SK-N-SH treated with all-trans-retinoic acid at 6 μM for 48 hours (cell line): Measurements from ENCODE around the gene WDR36.

ENCODE experiments used
- ATAC-seq: fragments of 200-7000 bp; cut with Tn5 transposase; 3 replicates; pipeline ENCODE4 v1.9.1; 2020; ENCODE audit warnings: mild to moderate bottlenecking, moderate library complexity
- ARNTL ChIP-seq: fragments of 450-650 bp; formaldehyde crosslinking; IDR thresholded peaks from 2 replicates; pipeline ENCODE4 v1.5.0; 2020; ENCODE audit warnings: low read depth, mild to moderate bottlenecking, moderate library complexity, borderline replicate concordance
- CSDC2 ChIP-seq: fragments of 250-450 bp; sonication (Bioruptor Pico); IDR thresholded peaks from 2 replicates; pipeline ENCODE4 v1.5.0; 2020; ENCODE audit warnings: mild to moderate bottlenecking, moderate library complexity
- ESRRG ChIP-seq: fragments of 250-450 bp; sonication (Bioruptor Pico); IDR thresholded peaks from 2 replicates; pipeline ENCODE4 v1.6.1; 2021; ENCODE audit warnings: mild to moderate bottlenecking
- GLIS3 ChIP-seq: fragments of 250-450 bp; sonication (Bioruptor Pico); IDR thresholded peaks from 2 replicates; pipeline ENCODE4 v1.5.0; 2020; ENCODE audit warnings: mild to moderate bottlenecking, moderate library complexity
- ISL1 ChIP-seq: fragments of 250-450 bp; sonication (Bioruptor Pico); IDR thresholded peaks from 2 replicates; pipeline ENCODE4 v2.1.2; 2022; ENCODE audit warnings: mild to moderate bottlenecking, moderate library complexity
- OSR1 ChIP-seq: fragments of 250-450 bp; sonication (Bioruptor Pico); IDR thresholded peaks from 2 replicates; pipeline ENCODE4 v1.8.0; 2022; ENCODE audit warnings: moderate library complexity, mild to moderate bottlenecking, inconsistent platforms
- PPARA ChIP-seq: fragments of 250-450 bp; sonication (Bioruptor Pico); IDR thresholded peaks from 2 replicates; pipeline ENCODE4 v1.5.0; 2020; ENCODE audit warnings: mild to moderate bottlenecking, borderline replicate concordance
- RARB ChIP-seq: fragments of 250-450 bp; sonication (Bioruptor Pico); IDR thresholded peaks from 2 replicates; pipeline ENCODE4 v1.8.0; 2021; ENCODE audit warnings: mild to moderate bottlenecking, moderate library complexity
- TCF4 ChIP-seq: fragments of 250-450 bp; sonication (Bioruptor Pico); IDR thresholded peaks from 2 replicates; pipeline ENCODE4 v1.8.0; 2021; ENCODE audit warnings: mild to moderate bottlenecking, moderate library complexity, borderline replicate concordance
- TOX ChIP-seq: fragments of 250-450 bp; sonication (Bioruptor Pico); IDR thresholded peaks from 2 replicates; pipeline ENCODE4 v1.8.0; 2021; ENCODE audit warnings: mild to moderate bottlenecking, moderate library complexity, borderline replicate concordance
- ZC3H10 ChIP-seq: fragments of 250-450 bp; sonication (Bioruptor Pico); IDR thresholded peaks from 2 replicates; pipeline ENCODE4 v1.5.1; 2021; ENCODE audit warnings: mild to moderate bottlenecking, moderate library complexity
- ZFP3 ChIP-seq: fragments of 250-450 bp; sonication (Bioruptor Pico); IDR thresholded peaks from 2 replicates; pipeline ENCODE4 v1.5.0; 2020; ENCODE audit warnings: mild to moderate bottlenecking, moderate library complexity
- ZFP30 ChIP-seq: fragments of 450-650 bp; formaldehyde crosslinking; IDR thresholded peaks from 2 replicates; pipeline ENCODE4 v1.5.0; 2022; ENCODE audit warnings: mild to moderate bottlenecking, moderate library complexity
- ZNF565 ChIP-seq: fragments of 450-650 bp; formaldehyde crosslinking; conservative IDR thresholded peaks from 2 replicates; pipeline ENCODE4 v1.5.0; 2020; ENCODE audit warnings: low read depth, mild to moderate bottlenecking, moderate library complexity
- ZNF70 ChIP-seq: fragments of 450-650 bp; formaldehyde crosslinking; IDR thresholded peaks from 2 replicates; pipeline ENCODE4 v1.5.0; 2020; ENCODE audit warnings: mild to moderate bottlenecking, moderate library complexity
- ZNF8 ChIP-seq: fragments of 450-650 bp; formaldehyde crosslinking; IDR thresholded peaks from 2 replicates; pipeline ENCODE4 v1.5.0; 2020; ENCODE audit warnings: mild to moderate bottlenecking, moderate library complexity
- TF ChIP-seq, protein P1 (sequence below): fragments of 250-450 bp; sonication (Bioruptor Pico); IDR thresholded peaks from 2 replicates; pipeline ENCODE4 v1.8.0; 2021; ENCODE audit warnings: low read depth, mild to moderate bottlenecking, moderate library complexity, borderline replicate concordance
- TF ChIP-seq, protein P2 (sequence below): fragments of 250-450 bp; sonication (Bioruptor Pico); IDR thresholded peaks from 2 replicates; pipeline ENCODE4 v1.5.1; 2020; ENCODE audit warnings: low read depth, mild to moderate bottlenecking, moderate library complexity
- TF ChIP-seq, protein P3 (sequence below): fragments of 250-450 bp; sonication (Bioruptor Pico); IDR thresholded peaks from 2 replicates; pipeline ENCODE4 v1.5.1; 2021; ENCODE audit warnings: mild to moderate bottlenecking, moderate library complexity
- TF ChIP-seq, protein P4 (sequence below): fragments of 250-450 bp; sonication (Bioruptor Pico); IDR thresholded peaks from 2 replicates; pipeline ENCODE4 v1.5.0; 2020; ENCODE audit warnings: mild to moderate bottlenecking, moderate library complexity
- TF ChIP-seq, protein P5 (sequence below): fragments of 250-450 bp; sonication (Bioruptor Pico); IDR thresholded peaks from 2 replicates; pipeline ENCODE4 v1.8.0; 2020; ENCODE audit warnings: mild to moderate bottlenecking, moderate library complexity, borderline replicate concordance

The WDR36 gene

DNA sequence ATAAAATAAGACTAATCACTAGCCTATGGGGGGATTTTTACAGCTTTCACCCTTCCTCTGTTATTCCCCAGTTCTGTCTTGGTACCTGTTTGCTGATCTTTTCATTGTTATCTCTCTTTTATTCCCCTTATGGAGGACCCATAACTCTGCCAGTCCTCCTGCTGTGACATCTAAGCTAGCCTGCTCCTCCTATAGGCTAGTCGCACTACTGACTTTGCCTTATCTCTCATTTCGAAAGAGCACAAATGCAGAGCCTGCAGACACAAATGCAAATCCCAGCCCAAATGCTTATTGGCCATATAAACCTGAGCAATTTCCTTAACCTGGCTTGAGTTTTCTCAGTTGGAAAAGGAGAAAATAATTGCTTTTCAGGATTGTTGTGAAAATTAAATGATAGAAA, 72.9 kb downstream of the WDR36 start:
- no peak for ATAC-seq
- no peak for TF ChIP-seq OSR1 (CRISPR knock-in tag)
- TF ChIP-seq ARNTL (CRISPR knock-in tag), result no peak
- TF ChIP-seq TOX (CRISPR knock-in tag), result no peak

DNA sequence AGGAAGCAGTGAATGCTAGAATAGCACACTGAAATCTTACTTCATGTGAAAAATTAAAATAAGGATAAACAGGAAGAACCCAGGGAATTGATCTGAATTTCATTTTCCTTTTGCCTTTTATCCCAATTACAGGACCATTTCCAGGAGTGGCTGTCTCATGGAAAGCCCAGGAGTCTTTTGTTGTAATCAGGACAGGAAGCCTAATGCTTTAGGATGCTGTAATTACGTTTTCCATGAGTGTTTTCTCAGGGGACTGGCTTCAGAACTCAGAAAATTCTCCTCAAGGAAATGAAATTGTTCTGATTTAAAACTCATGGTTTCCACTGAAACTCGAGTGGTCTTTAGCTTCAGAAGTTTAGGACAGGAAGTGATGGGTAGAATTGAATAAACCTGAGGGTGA, 75.4 kb downstream of the WDR36 start:
- TF ChIP-seq GLIS3, result no peak
- no peak for TF ChIP-seq TOX (CRISPR knock-in tag)
- TF ChIP-seq CSDC2, result no peak
- TF ChIP-seq ZNF8 (CRISPR knock-in tag), result no peak
- TF ChIP-seq, protein P1, sequence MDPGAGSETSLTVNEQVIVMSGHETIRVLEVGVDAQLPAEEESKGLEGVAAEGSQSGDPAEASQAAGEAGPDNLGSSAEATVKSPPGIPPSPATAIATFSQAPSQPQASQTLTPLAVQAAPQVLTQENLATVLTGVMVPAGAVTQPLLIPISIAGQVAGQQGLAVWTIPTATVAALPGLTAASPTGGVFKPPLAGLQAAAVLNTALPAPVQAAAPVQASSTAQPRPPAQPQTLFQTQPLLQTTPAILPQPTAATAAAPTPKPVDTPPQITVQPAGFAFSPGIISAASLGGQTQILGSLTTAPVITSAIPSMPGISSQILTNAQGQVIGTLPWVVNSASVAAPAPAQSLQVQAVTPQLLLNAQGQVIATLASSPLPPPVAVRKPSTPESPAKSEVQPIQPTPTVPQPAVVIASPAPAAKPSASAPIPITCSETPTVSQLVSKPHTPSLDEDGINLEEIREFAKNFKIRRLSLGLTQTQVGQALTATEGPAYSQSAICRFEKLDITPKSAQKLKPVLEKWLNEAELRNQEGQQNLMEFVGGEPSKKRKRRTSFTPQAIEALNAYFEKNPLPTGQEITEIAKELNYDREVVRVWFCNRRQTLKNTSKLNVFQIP (CRISPR knock-in tag), result no peak
- TF ChIP-seq RARB (CRISPR knock-in tag), result no peak
- TF ChIP-seq TCF4, result no peak
- no peak for TF ChIP-seq ZNF565
- no peak for TF ChIP-seq ESRRG
- no peak for TF ChIP-seq ZC3H10 (CRISPR knock-in tag)
- TF ChIP-seq, protein P2, sequence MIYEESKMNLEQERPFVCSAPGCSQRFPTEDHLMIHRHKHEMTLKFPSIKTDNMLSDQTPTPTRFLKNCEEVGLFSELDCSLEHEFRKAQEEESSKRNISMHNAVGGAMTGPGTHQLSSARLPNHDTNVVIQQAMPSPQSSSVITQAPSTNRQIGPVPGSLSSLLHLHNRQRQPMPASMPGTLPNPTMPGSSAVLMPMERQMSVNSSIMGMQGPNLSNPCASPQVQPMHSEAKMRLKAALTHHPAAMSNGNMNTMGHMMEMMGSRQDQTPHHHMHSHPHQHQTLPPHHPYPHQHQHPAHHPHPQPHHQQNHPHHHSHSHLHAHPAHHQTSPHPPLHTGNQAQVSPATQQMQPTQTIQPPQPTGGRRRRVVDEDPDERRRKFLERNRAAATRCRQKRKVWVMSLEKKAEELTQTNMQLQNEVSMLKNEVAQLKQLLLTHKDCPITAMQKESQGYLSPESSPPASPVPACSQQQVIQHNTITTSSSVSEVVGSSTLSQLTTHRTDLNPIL, result no peak
- no peak for TF ChIP-seq OSR1 (CRISPR knock-in tag)
- TF ChIP-seq PPARA (CRISPR knock-in tag), result no peak
- TF ChIP-seq ZFP3 (CRISPR knock-in tag), result no peak
- TF ChIP-seq ARNTL (CRISPR knock-in tag), result no peak
- TF ChIP-seq, protein P3, sequence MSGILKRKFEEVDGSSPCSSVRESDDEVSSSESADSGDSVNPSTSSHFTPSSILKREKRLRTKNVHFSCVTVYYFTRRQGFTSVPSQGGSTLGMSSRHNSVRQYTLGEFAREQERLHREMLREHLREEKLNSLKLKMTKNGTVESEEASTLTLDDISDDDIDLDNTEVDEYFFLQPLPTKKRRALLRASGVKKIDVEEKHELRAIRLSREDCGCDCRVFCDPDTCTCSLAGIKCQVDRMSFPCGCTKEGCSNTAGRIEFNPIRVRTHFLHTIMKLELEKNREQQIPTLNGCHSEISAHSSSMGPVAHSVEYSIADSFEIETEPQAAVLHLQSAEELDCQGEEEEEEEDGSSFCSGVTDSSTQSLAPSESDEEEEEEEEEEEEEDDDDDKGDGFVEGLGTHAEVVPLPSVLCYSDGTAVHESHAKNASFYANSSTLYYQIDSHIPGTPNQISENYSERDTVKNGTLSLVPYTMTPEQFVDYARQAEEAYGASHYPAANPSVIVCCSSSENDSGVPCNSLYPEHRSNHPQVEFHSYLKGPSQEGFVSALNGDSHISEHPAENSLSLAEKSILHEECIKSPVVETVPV (CRISPR knock-in tag), result no peak
- TF ChIP-seq, protein P4, sequence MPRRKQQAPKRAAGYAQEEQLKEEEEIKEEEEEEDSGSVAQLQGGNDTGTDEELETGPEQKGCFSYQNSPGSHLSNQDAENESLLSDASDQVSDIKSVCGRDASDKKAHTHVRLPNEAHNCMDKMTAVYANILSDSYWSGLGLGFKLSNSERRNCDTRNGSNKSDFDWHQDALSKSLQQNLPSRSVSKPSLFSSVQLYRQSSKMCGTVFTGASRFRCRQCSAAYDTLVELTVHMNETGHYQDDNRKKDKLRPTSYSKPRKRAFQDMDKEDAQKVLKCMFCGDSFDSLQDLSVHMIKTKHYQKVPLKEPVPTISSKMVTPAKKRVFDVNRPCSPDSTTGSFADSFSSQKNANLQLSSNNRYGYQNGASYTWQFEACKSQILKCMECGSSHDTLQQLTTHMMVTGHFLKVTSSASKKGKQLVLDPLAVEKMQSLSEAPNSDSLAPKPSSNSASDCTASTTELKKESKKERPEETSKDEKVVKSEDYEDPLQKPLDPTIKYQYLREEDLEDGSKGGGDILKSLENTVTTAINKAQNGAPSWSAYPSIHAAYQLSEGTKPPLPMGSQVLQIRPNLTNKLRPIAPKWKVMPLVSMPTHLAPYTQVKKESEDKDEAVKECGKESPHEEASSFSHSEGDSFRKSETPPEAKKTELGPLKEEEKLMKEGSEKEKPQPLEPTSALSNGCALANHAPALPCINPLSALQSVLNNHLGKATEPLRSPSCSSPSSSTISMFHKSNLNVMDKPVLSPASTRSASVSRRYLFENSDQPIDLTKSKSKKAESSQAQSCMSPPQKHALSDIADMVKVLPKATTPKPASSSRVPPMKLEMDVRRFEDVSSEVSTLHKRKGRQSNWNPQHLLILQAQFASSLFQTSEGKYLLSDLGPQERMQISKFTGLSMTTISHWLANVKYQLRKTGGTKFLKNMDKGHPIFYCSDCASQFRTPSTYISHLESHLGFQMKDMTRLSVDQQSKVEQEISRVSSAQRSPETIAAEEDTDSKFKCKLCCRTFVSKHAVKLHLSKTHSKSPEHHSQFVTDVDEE (CRISPR knock-in tag), result no peak
- no peak for TF ChIP-seq ZNF70 (CRISPR knock-in tag)
- TF ChIP-seq ISL1 (CRISPR knock-in tag), result no peak
- TF ChIP-seq, protein P5, sequence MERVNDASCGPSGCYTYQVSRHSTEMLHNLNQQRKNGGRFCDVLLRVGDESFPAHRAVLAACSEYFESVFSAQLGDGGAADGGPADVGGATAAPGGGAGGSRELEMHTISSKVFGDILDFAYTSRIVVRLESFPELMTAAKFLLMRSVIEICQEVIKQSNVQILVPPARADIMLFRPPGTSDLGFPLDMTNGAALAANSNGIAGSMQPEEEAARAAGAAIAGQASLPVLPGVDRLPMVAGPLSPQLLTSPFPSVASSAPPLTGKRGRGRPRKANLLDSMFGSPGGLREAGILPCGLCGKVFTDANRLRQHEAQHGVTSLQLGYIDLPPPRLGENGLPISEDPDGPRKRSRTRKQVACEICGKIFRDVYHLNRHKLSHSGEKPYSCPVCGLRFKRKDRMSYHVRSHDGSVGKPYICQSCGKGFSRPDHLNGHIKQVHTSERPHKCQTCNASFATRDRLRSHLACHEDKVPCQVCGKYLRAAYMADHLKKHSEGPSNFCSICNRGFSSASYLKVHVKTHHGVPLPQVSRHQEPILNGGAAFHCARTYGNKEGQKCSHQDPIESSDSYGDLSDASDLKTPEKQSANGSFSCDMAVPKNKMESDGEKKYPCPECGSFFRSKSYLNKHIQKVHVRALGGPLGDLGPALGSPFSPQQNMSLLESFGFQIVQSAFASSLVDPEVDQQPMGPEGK (CRISPR knock-in tag), result no peak
- ATAC-seq, result no peak

DNA sequence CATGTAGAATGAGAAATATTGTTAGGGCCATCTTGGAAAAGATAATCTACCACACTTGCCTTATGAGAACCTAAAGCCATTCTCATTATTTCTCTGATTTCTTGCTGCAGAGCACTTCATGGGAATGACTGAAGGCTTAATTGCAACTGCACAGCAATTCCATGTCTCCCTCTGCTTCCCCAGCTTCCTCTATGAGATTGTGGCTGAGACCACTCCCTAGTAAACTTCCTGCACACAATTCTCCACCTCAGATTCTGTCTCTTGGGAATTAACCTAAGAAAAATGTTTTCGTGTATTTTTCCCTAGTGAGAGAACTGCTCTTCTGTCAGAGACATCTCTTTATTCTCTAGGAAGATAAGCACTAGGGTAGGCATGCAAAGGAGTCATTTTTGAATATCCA, 76.5 kb downstream of the WDR36 start:
- ATAC-seq, result no peak
- no peak for TF ChIP-seq ISL1 (CRISPR knock-in tag)
- TF ChIP-seq, protein P5 (CRISPR knock-in tag), result no peak
- no peak for TF ChIP-seq TOX (CRISPR knock-in tag)
- no peak for TF ChIP-seq TCF4
- TF ChIP-seq GLIS3, result no peak
- TF ChIP-seq ESRRG, result no peak
- no peak for TF ChIP-seq ZFP30
- no peak for TF ChIP-seq ARNTL (CRISPR knock-in tag)
